GM21529 (cell line): ENCODE results near the gene GPLD1.

Experiments
- ATAC-seq: cut with Tn5 transposase; IDR thresholded peaks from one replicate; pipeline ENCODE4 v1.9.1; 2021; ENCODE audit not compliant: unreplicated experiment

The GPLD1 gene

DNA sequence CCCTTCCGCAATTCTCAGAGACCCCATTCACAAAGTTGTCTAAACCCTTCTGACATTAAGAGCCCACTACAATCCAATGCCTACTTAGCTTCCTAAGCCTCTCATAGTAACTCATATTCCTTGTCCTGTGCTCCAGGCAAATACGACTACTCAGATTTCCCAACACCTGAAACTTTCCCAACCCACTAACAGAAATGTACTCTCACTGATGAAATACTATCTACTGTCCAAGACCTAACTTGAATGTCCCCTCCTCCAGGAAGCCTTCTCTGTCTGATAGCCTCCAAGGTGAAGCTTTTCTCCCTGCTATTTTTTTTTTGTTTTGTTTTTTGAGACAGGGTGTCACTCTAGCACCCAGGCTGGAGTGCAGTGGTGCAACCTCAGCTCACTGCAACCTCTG lies 30.4 kb downstream of the GPLD1 start:
- no peak for ATAC-seq

GRCh38 chr6:24458134-24458533 lies 31.2 kb downstream of the GPLD1 start:
- ATAC-seq: no peak

GRCh38 chr6:24455061-24455460 lies 34.3 kb downstream of the GPLD1 start:
- no peak for ATAC-seq

DNA sequence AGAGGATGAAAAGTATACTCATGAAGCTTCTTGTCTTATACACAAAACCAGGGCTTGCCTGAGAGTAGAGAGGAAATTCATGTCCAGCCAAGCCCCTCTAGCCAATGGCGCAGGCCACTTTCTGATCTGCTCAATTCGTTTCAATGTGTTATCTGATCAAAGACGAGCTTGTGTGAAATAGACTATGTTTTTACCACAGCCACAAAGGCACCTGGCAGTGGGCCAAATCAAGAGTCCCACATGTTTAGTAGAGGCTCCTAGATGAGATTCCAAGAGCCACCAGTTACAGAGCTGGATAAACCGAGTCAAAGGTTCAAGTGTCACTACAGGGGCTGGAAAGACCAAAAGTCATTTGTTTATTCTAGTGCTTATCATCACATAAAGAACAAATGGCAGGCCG lies 34.9 kb downstream of the GPLD1 start:
- ATAC-seq: no peak

DNA sequence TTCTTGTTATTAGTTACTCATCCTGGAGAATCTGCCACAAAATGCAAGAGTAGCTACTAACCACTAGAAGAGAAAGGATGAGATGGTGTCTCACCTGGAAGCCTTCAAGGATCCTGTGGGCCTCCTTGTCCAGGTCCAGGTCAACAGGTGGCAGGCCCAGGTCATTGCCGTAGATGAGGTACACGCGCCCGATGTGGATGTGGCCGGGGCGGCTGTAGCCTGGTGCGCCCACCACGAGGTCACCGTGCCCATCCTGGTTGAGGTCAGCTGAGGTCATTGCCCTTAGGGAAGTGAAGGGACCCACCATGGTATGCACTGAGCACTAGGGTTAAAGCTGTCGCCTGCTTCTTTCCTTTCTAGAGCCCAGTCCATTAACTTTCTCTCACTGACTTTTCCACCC lies 35.5 kb downstream of the GPLD1 start:
- no peak for ATAC-seq

DNA sequence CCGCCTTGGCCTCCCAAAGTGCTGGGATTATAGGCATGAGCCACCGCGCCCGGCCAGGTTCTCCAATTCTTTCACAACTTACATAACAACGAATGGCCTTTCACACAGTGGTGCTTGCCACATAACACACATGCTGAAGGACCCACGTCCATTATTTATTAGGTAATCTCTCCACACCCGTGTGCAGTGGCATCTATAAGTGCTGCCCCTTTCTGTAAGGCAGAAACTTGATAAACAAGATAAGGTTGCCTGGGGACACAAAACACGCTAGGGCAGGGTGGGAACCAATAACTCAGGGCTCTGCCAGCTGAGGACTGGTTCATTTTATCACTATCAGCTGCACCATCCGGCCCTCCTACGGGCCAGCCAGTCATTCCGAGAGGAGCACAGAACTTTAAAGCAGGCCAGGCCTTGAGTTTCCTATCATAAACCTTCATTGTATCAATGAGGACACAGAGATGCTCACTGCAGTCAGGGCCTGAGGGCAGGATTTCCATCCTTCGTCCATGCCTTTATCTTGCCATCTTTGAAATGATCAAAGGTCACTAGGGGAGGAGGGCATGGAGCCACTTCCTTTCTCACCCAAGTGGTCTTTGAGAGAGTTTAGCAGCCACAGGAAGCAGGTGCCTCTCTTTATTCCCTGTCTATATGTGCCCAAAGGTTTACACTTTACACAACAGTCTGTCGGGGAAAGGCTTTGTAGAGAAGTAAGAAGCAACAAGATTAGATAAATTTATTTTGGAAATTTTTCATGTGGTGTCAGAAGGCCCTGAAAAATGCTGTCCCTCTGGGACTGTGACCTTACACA lies 37.6 kb downstream of the GPLD1 start:
- no peak for ATAC-seq

DNA sequence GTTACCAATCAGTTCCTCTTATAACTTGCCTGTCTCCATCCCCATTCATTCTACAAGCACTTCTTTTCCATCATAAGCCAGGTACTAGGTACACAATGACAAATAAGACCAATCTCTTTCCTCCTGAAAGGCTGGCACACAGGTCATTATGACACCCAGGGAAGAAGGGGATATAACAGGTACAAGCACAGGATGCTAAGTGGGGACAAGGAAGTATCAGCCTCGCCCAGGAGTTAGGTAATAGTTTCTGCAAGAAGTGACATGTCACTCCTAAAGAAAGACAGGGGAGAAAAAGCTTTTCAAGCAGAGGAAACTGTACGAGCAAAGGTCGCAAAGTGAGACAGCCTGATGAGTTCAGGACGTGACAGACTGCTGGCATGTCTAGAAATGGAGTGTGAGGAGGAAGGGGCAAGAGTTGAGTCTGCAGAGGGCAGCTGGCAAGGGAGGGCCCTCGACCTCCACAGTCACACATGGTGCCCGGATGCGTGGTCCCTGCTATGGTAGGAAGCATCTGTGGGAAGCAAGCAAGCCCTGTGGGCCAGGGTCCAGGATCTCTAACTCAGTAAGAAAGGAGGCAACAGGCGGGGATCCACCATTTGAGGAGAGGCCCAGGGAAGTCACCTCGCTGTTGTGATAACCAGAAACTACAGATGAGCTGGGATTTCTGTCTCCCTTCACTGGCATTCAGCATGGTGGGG lies 40.4 kb downstream of the GPLD1 start:
- no peak for ATAC-seq

DNA sequence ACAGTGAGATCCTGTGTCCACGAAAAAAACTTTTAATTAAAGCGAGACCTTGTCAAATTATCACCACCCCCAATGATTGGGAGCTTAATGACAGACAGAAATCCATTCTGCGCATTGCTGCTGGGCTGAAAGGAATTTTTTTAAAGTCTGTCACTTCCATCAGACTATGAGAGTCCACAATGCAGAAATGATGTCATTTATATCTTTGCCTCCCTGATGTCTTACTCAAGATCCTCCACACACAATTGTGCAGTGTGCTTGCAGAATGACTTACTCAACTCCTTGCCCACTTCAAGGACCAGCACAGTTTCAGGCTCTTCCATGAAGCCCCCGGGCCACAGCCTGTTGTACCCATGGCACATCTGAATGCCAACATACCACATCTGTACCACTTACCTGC lies 41.0 kb downstream of the GPLD1 start:
- ATAC-seq: no peak

- ATAC-seq: no peak
Observed at GRCh38 chr6:24446670-24447069, 42.7 kb downstream of the GPLD1 start.

- no peak for ATAC-seq
Observed at GRCh38 chr6:24445704-24446103, 43.7 kb downstream of the GPLD1 start.

- no peak for ATAC-seq
Observed at GRCh38 chr6:24444588-24444987, 44.8 kb downstream of the GPLD1 start.

DNA sequence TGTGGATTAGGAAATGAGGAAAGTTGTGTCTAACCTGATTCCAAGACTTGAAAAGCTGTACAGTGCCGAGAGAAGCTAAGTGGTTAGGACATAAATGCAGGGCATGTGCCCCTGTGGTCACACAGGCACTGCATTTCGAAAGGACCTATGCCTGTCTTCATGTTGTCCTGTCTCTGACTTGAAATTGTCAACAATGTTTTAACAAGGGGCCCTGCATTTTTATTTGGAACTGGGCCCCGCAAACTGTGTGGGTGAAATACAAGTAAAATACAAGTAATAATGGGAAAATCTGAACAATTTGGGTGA lies 47.8 kb downstream of the GPLD1 start:
- ATAC-seq: no peak

GRCh38 chr6:24440897-24441598 lies 48.3 kb downstream of the GPLD1 start:
- ATAC-seq: no peak

DNA sequence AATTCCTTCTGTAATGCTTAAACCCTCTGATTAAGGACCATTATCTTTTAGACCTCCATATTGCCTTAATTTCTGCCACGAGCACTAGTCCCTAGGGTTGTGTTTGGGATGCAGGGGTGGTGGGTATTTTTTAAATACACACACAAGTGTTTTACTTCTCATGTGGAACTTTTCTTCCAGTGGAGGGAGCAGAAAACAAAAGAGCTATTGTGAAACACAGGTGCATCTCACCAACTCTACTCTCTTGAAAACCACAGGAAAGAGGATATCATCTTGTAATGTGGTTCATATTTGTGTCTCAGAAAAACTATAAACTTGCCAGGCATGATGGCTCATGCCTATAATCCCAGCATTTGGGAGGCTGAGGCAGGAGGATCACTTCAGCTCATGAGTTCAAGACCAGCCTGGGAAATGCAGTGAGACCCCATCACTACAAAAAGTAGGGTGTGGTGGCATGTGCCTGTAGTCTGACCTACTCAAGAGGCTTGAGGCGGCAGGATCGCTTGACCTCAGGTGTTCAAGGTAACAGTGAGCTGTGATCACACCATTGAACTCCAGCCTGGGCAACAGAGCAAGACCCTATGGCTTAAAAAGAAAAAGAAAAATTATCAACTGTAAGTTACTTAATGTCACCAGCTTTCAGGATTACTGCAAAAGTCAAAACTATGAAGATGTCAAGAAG lies 49.4 kb downstream of the GPLD1 start:
- ATAC-seq: no peak

- no peak for ATAC-seq
Observed at GRCh38 chr6:24436979-24437378, 52.4 kb downstream of the GPLD1 start.

- ATAC-seq: no peak
Observed at GRCh38 chr6:24432611-24433010, 56.8 kb downstream of the GPLD1 start.

DNA sequence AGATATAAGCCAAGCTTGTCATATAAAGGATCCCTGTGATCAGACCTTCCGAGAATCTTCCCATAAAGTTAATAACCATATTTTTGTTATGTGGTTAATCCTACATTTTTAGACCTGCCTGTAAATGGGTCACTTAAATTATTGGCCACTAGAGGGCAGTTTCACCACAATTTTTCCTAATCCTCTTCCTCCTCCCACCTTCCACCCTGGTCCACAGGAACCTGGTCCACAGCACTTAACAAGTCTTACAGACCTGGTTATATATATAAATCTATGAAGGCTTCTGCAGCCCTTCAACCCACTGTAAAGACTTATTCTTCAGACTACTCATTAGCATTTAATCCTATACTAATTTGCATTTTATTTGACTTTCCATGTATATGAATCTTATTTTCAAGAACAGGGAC lies 58.3 kb downstream of the GPLD1 start:
- ATAC-seq: peak; percentile 51

- no peak for ATAC-seq
Observed at GRCh38 chr6:24430086-24430485, 59.3 kb downstream of the GPLD1 start.

GRCh38 chr6:24429146-24429545 lies 60.2 kb downstream of the GPLD1 start:
- no peak for ATAC-seq

DNA sequence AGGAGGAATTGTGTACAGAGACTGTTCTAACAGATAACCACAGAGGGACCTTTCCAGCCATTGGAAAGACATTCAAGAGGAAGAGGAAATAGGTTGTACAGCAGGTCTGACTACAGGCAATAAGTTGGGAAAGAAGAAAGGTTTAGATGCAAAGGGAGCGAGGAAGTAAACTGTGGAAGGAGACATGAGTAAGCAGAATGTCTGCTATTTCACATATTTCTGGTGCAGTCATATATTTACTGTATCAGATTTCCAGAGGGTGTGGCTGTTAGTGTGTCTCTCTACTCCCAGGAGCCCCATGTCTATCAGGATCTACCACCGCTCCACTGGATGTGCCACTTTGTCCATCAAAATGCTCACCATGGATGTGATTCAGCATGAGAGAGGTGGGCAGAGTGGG lies 60.8 kb downstream of the GPLD1 start:
- no peak for ATAC-seq

DNA sequence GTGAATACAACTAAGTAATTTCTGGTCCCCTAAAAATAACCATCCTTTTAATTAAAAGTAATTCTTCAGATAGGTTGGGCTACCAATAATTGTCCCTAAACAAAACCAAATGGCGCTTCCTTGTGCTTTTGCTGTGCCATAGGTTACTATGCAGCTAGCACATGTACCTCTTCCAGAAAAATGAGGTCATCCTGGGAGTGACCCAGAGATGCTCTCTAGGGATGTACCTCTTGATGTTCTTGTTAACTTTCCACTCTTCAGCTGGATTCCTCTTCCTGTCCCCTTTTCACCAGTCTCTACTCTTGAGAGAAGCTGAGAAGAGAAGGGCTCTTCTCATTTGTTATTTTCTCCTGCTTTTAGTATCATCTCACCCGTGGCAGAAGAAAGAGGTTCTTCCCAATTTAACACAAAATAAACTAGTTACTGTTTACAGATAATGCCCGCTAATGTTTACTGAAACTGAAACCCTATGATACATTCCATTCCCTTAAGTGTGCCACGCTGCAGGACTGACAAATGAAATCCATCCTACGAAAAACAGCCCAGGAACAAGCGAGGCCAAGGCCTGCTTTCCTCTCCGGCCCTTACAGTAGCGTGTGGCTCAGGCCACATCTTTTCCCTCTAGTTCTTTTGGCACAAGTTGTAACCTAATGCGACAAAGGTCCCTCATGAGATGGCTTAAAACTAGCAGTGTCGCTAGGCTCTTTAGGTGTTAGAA lies 62.5 kb downstream of the GPLD1 start:
- ATAC-seq: no peak
